ENCODE data around the gene FAM234A. TPM values are rescaled to one million over a fixed set of nuclear protein-coding genes. Genes with fewer than 3 reads are reported as not detected.
A peak's percentile ranks its signal among the peaks of the same experiment; 100 is the strongest.

FAM234A gene, protein sequence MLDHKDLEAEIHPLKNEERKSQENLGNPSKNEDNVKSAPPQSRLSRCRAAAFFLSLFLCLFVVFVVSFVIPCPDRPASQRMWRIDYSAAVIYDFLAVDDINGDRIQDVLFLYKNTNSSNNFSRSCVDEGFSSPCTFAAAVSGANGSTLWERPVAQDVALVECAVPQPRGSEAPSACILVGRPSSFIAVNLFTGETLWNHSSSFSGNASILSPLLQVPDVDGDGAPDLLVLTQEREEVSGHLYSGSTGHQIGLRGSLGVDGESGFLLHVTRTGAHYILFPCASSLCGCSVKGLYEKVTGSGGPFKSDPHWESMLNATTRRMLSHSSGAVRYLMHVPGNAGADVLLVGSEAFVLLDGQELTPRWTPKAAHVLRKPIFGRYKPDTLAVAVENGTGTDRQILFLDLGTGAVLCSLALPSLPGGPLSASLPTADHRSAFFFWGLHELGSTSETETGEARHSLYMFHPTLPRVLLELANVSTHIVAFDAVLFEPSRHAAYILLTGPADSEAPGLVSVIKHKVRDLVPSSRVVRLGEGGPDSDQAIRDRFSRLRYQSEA
- polyA plus RNA-seq (2011; rRNA removed) (42.3 and 42.7 TPM in 2 replicates), polyA minus RNA-seq (2011; rRNA and poly(A)+ RNA removed) (23.1 and 28.5 TPM in 2 replicates)

DNA sequence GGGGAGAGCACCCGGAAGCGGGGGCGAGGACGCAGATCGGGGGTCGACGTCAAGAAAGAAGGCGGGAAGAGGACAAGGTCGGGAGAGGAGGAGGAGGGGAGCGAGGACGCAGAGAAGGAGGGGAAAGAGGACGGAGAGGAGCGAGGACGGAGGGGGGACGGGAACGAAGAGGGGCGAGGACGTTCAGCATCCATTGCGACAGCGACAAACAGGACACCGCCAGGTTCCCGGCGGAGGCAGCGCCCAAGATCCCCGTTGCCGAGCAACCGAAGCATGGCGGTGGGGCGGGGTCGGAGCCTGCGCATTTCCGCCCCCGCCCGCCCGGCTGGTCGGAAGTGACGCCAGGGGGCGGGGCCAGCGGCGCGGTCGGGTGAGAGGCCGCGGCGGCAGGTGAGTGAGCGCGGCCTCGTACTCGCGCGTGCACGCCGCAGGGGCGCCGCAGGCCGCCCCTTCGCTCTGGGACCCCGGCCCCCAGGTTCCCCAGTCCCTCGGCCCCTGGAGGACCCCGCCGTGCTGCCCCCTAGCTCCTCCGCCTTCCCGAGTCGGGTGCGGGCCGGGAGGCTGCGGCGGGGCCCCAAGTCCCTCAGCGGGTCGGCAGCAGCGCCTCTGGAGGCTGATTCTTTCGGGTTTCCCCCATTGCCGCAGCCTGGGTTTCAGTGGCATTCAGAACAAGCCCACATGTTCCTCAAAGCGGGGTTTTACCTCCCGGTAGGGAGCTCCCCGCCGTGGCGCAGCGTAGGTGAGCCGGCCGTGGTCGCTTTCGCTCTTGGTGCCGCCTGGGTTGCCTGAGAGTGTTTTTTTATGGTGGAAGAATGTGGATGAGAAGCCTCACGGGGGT lies at the start of gene FAM234A:
TSS of gene FAM234A (plus strand) at position 354 of the 838 bp plus-strand sequence. CDS start 19,593 bp downstream, outside the sequence.
- Histone ChIP-seq H3K4me3 (ENCODE audit: low read depth, low read length) (peak within 1 kb of the TSS; percentile 89), H3K9me3 (ENCODE audit: control insufficient read depth, insufficient read depth, low read length) (no peaks in the 10 kb centered on the region; the same call in 1 of the 2 replicates), H3K27me3 (ENCODE audit: control insufficient read depth, insufficient read depth, low read length) (no peaks in the 10 kb centered on the region), H3K27ac (ENCODE audit: low read depth, low read length) (peak within 1 kb of the TSS; percentile 97)
- CTCF ChIA-PET = interaction anchor here (0.6 to 1.8 kb wide), 6 partner anchors 9 to 489 kb away, joined by 3 to 6 read pairs (median 4); no protein-coding TSS in a partner anchor
- peak; percentile 57 for DNase-seq (ENCODE audit: low read depth, low spot score)
- TF ChIP-seq CTCF (IDR thresholded peaks at IDR 0.05; ENCODE audit: low read depth, low read length) = peak; percentile 54
- POLR2A ChIA-PET = interaction anchor here (0.7 to 1.3 kb wide), 3 partner anchors 16 to 34 kb away, joined by 4 to 5 read pairs (median 4); no protein-coding TSS in a partner anchor

DNA sequence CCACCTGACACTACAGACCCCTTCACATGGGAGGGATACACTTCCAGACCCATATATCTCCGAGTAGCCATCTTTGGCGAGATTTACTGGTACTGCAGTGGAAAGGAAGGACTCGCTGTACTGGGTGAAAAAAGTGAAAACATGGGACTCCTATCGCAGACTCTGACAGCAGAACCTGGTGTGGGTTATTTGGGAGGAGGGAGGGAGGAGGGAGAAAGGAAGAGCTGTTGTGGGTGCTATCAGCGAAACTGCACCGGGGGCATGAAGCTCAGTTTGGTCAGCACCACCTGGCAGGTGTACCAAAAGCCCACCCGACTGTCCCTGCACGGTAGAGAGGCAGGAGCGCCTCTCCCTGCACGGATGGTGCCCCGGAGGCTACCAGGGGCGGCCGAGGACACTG lies 49.4 kb upstream of the FAM234A start:
- DNase-seq (ENCODE audit: low read depth, low spot score) = no peak
- POLR2A ChIA-PET = interaction anchor here (0.6 kb wide), 1 partner anchor 412 kb away, joined by 5 read pairs; no protein-coding TSS in a partner anchor
- H3K9me3 ChIP-seq (ENCODE audit: control insufficient read depth, insufficient read depth, low read length) = peaks cover 4% of the 10 kb centered on the region; the same call in 1 of the 2 replicates
- TF ChIP-seq CTCF (IDR thresholded peaks at IDR 0.05; ENCODE audit: low read depth, low read length) = no peak
- no peak overlapping the region for H3K27ac ChIP-seq (ENCODE audit: low read depth, low read length)
- CTCF ChIA-PET = interaction anchor here (1.6 kb wide), 1 partner anchor 168 kb away, joined by 3 read pairs; no protein-coding TSS in a partner anchor
- no peak overlapping the region for H3K4me3 ChIP-seq (ENCODE audit: low read depth, low read length)
- no peaks in the 10 kb centered on the region for H3K27me3 ChIP-seq (ENCODE audit: control insufficient read depth, insufficient read depth, low read length)

- Histone ChIP-seq H3K9me3 (ENCODE audit: control insufficient read depth, insufficient read depth, low read length) (peaks cover 4% of the 10 kb centered on the region; the same call in 1 of the 2 replicates), H3K27me3 (ENCODE audit: control insufficient read depth, insufficient read depth, low read length) (no peaks in the 10 kb centered on the region), H3K4me3 (ENCODE audit: low read depth, low read length) (no peak overlapping the region), H3K27ac (ENCODE audit: low read depth, low read length) (no peak overlapping the region)
- no peak for DNase-seq (ENCODE audit: low read depth, low spot score)
- CTCF ChIA-PET = no interaction called here
- POLR2A ChIA-PET = interaction anchor here (0.6 kb wide), 1 partner anchor 412 kb away, joined by 5 read pairs; no protein-coding TSS in a partner anchor
- TF ChIP-seq CTCF (IDR thresholded peaks at IDR 0.05; ENCODE audit: low read depth, low read length) = no peak
Observed at GRCh38 chr16:185691-186090, 48.9 kb upstream of the FAM234A start.

DNA sequence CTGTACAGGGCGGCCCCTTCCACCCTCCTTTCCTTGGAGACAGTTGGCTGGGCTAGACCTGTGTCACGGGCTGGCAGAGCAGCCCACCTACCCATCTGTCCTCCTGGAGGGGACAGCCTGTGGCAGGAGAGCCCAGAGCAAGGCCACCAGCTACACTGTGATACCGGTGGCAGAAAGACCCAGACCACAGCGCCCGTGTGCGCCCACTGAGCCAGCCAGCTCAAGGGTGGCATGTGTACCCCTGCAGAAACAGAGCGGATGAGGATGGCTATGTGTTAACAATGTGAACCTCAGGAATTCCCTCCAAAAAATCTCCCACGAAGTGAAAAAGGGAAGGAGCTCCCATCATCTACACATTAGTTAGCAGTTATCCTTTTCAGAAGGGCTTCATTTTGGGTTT lies 47.3 kb upstream of the FAM234A start:
- DNase-seq (ENCODE audit: low read depth, low spot score) = no peak
- Histone ChIP-seq H3K4me3 (ENCODE audit: low read depth, low read length) (no peak overlapping the region), H3K27me3 (ENCODE audit: control insufficient read depth, insufficient read depth, low read length) (no peaks in the 10 kb centered on the region), H3K9me3 (ENCODE audit: control insufficient read depth, insufficient read depth, low read length) (peaks cover 4% of the 10 kb centered on the region; the same call in 1 of the 2 replicates), H3K27ac (ENCODE audit: low read depth, low read length) (no peak overlapping the region)
- TF ChIP-seq CTCF (IDR thresholded peaks at IDR 0.05; ENCODE audit: low read depth, low read length) = no peak
- ChIA-PET POLR2A (no interaction called here), CTCF (interaction anchor here (1.1 kb wide), 1 partner anchor 80 kb away, joined by 3 read pairs; no protein-coding TSS in a partner anchor)

All from AG04450 (cell line).